DMS153 (cell line): ENCODE data around the gene BFAR.
"Not testable (repeated sequence)": the region's sequence is repeated elsewhere in the genome, so short reads cannot be mapped to it uniquely, and the experiment has no call there.

Experiments
- DNase-seq: peaks from one replicate; lab custom pipeline; 2025; lab: John Stamatoyannopoulos, UW

Gene BFAR

DNA sequence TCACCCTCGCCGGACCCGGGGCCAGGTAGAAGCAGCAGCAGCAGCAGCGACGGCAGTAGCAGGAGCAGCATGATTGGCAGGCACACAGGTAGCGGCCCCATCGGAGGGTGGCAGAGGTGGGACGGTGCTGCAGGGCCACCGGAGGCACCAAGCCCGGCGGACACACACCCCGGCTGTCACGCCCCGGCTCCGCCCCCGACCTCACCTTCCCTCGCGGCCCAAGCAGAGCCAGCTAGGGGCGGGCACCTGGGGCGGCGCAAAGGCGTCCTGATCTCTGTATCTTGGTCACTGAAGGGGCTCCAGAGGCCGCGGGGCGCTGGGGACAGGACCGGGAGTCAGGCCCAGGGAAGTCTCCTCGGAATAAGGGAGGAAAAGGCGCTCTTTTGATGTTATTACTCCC, 61.4 kb downstream of the BFAR start, which contains the start of gene PLA2G10:
Gene PLA2G10, minus strand, starts transcription at position 180 of the 400 bp plus-strand sequence. Its CDS starts 79 bp downstream, at position 101.
- DNase-seq: not testable (repeated sequence)

DNA sequence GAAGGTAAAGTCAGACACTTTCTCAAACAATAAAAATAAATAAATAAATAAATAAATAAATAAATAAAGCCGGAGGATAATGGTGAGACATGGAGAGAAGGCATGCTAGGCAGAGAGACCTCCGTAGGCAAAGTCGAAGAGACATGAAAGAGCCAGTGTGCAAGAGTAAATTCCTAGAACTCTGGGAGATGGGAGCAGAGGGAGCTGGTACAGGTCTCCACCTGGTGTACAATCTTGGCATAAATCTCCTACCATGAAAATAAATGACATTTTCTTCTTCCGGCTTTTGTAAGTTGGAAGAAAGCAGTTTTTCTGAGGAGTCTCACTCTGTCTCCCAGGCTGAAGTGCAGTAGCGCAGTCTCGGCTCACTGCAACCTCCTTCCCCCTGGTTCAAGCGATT, 69.1 kb downstream of the BFAR start:
- not testable (repeated sequence) for DNase-seq

DNA sequence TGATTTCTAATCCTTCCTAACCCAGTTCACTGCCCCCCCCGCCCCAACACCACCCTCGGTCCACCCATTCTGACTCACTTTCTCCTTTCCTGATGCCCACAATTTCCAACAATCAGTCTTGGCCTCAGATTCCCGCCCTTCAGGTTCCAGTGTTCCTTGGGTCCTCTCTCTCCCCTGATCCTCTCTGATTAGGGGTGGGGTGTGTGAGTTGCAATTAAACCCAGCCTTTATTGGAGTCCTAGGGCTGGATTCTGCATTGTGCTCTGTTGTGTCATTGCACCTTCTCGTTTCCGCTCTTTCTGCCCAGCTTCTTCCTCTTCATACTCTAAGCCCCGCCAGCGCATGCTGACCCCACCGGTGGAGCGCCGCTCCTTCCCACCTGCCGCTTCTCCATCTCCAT, 69.9 kb downstream of the BFAR start:
- not testable (repeated sequence) for DNase-seq

GRCh38 chr16:14703156-14704011, 70.6 kb downstream of the BFAR start, which contains the start of gene NPIPA3:
TSS of gene NPIPA3 (plus strand) at chr16:14703411. CDS start at chr16:14708944, 5,533 bp downstream.
- DNase-seq: not testable (repeated sequence)
